ENCODE data around the gene MLLT3.

The MLLT3 gene

DNA sequence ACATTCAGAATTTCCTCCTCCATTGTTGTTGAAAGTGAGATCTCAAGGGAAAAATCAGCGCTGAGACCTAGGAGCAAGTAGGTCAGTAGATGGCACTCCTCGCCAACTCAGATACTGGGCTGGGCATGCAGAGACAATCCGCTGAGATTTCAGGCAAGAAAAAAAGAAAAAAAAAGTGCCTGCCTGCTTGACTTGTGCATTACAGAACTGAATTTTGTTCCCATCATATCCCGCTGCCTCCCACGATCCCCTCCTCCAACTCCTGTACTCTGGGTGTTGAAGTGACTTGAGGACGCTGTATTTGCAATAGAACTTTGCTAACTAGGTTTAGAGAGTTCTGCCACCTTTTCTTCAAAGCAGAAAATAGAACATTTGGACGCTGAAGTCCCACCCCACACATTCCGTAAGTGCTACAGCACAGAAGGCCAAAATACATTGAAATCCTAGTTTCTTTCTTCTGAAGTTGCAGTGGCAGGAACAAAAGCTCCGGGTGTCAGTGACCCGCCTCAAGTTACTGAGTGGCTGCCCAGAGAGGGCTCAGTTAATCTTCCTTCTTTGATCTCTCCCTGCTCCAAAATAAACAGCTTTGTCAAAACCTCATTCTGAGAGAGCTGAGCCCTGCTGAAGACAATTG lies 265.8 kb downstream of the MLLT3 start:
- TF ChIP-seq SIN3A (IDR thresholded peaks at IDR 0.05; ENCODE audit: borderline replicate concordance, insufficient read depth, low read length) (no peak), FOXP2 (optimal IDR thresholded peaks at IDR 0.05; ENCODE audit: borderline replicate concordance, extremely low read depth, extremely low read length, insufficient read depth) (no peak), TAF1 (IDR thresholded peaks at IDR 0.05; ENCODE audit: borderline replicate concordance, insufficient read depth, low read length) (no peak)

DNA sequence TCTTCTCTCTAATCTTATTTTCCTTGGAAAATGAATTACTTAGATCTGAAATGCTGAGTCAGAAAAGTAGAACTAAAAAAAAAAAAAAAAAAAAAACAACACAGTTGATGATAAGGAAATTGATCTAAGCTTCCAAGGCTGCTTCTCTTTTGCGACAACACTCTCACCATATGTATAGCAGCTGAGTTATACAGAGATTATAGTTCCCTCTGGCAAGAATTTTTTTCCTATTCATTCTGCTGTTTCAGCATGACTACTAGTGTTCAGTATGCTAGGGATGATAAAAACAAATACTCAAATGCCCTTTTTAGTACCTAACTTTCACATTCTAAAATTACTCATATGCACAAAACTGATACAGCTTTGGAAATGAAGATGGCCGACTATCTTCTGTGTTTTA lies 267.3 kb downstream of the MLLT3 start:
- no peak for TF ChIP-seq TAF1 (IDR thresholded peaks at IDR 0.05; ENCODE audit: borderline replicate concordance, insufficient read depth, low read length)
- no peak for TF ChIP-seq POLR2AphosphoS5 (IDR thresholded peaks at IDR 0.05; ENCODE audit: low read depth, low read length)
- TF ChIP-seq, protein P1, sequence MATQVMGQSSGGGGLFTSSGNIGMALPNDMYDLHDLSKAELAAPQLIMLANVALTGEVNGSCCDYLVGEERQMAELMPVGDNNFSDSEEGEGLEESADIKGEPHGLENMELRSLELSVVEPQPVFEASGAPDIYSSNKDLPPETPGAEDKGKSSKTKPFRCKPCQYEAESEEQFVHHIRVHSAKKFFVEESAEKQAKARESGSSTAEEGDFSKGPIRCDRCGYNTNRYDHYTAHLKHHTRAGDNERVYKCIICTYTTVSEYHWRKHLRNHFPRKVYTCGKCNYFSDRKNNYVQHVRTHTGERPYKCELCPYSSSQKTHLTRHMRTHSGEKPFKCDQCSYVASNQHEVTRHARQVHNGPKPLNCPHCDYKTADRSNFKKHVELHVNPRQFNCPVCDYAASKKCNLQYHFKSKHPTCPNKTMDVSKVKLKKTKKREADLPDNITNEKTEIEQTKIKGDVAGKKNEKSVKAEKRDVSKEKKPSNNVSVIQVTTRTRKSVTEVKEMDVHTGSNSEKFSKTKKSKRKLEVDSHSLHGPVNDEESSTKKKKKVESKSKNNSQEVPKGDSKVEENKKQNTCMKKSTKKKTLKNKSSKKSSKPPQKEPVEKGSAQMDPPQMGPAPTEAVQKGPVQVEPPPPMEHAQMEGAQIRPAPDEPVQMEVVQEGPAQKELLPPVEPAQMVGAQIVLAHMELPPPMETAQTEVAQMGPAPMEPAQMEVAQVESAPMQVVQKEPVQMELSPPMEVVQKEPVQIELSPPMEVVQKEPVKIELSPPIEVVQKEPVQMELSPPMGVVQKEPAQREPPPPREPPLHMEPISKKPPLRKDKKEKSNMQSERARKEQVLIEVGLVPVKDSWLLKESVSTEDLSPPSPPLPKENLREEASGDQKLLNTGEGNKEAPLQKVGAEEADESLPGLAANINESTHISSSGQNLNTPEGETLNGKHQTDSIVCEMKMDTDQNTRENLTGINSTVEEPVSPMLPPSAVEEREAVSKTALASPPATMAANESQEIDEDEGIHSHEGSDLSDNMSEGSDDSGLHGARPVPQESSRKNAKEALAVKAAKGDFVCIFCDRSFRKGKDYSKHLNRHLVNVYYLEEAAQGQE (IDR thresholded peaks at IDR 0.05; ENCODE audit: insufficient read depth in 1 of 2, low read depth in 2 of 2, low read length in 2 of 2), result no peak
- no peak for TF ChIP-seq SIN3A (IDR thresholded peaks at IDR 0.05; ENCODE audit: borderline replicate concordance, insufficient read depth, low read length)
- no peak for TF ChIP-seq FOXP2 (optimal IDR thresholded peaks at IDR 0.05; ENCODE audit: borderline replicate concordance, extremely low read depth, extremely low read length, insufficient read depth)

DNA sequence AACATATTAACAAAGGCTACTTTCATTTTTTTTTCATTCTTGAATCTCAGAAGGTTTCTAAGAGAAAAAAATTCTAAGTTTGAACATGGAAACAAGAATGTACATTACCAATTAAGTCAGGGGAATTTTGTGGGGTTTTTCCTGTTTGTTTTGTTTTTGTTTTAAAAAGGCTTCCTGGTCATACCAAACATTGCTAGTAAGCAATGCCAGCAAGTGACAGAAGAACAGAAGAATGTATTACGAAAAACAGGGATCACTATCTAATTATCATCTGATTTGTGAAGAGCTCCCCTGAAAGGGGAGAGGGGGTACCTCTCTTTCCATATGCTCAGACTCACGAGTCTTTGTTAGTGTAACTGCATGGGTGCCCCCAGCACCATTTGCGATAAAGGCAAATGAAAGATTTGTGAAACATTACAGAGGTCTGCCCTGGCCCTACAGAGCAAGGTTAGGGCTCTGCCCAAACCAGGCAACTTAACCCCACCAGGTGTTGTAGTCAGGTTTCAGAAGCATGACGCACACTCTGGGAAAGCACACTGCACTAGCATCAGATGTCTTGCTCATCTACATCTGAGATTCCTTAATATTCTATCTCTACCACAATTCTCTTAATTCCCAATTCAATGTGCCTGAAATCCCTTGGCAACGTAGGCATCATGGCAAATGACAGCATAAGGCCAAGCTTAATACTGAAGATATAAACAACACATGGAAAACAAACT lies 268.2 kb downstream of the MLLT3 start:
- TF ChIP-seq FOXP2 (optimal IDR thresholded peaks at IDR 0.05; ENCODE audit: borderline replicate concordance, extremely low read depth, extremely low read length, insufficient read depth), result no peak
- TF ChIP-seq, protein P1 (IDR thresholded peaks at IDR 0.05; ENCODE audit: insufficient read depth in 1 of 2, low read depth in 2 of 2, low read length in 2 of 2), result no peak

DNA sequence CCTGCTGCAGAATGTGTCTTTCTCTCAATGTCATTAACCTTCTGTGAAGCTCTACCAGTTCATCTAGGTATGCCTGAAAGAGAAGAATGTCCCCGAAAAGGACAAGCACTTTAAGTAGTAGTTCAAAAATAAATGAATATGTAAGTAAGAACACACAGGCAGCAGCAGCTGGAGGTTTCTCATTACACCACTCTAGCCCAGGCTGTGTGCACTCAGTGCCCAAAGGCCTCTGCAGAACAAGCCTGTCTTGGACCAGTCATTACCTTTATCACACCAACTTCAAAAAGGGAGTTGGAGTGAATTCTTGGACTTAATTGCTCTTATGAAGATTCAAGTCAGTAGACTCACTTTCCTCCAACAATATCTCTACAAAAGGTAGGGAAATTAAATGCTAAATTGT lies 268.8 kb downstream of the MLLT3 start:
- no peak for TF ChIP-seq FOXP2 (optimal IDR thresholded peaks at IDR 0.05; ENCODE audit: borderline replicate concordance, extremely low read depth, extremely low read length, insufficient read depth)
- TF ChIP-seq POLR2AphosphoS5 (IDR thresholded peaks at IDR 0.05; ENCODE audit: low read depth, low read length), result no peak
- TF ChIP-seq SIN3A (IDR thresholded peaks at IDR 0.05; ENCODE audit: borderline replicate concordance, insufficient read depth, low read length), result no peak
- TF ChIP-seq, protein P1 (IDR thresholded peaks at IDR 0.05; ENCODE audit: insufficient read depth in 1 of 2, low read depth in 2 of 2, low read length in 2 of 2), result no peak
- no peak for TF ChIP-seq TAF1 (IDR thresholded peaks at IDR 0.05; ENCODE audit: borderline replicate concordance, insufficient read depth, low read length)

DNA sequence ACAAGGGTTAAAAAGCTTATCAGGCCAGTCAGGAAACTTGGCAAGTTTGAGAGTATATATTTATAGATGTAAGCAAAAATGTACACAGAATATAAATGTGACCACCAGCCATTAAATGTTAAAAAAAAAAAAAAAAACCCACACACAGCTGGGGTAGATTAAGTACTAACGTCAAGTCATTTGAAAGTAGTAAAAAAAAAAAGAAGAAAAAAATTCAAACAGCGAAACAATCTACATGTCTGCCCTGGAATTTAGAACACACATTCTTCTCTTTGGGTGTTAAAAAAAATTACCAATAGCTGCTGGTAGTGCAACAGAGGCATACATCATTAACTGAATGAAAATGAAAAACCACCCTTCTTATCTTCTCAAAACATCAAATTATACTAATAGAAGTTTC lies 269.7 kb downstream of the MLLT3 start:
- TF ChIP-seq FOXP2 (optimal IDR thresholded peaks at IDR 0.05; ENCODE audit: borderline replicate concordance, extremely low read depth, extremely low read length, insufficient read depth), result no peak
- no peak for TF ChIP-seq POLR2AphosphoS5 (IDR thresholded peaks at IDR 0.05; ENCODE audit: low read depth, low read length)
- TF ChIP-seq, protein P1 (IDR thresholded peaks at IDR 0.05; ENCODE audit: insufficient read depth in 1 of 2, low read depth in 2 of 2, low read length in 2 of 2), result no peak
- TF ChIP-seq SIN3A (IDR thresholded peaks at IDR 0.05; ENCODE audit: borderline replicate concordance, insufficient read depth, low read length), result no peak
- no peak for TF ChIP-seq TAF1 (IDR thresholded peaks at IDR 0.05; ENCODE audit: borderline replicate concordance, insufficient read depth, low read length)

All from PFSK-1 (cell line).